Loucy (cell line): Measurements from ENCODE around the gene DCAF11.

Experiments used
- H2AFZ ChIP-seq: fragments of 200-600 bp; sonication (generic); 2 replicates; pipeline ENCODE4 v1.6.0; 2016; ENCODE audit warnings: antibody characterized with exemption, mild to moderate bottlenecking, low read length, moderate library complexity
- H3F3A ChIP-seq: fragments of 200-600 bp; 2 replicates; pipeline ENCODE4 v1.6.0; 2016; ENCODE audit warnings: antibody characterized with exemption, low read depth, mild to moderate bottlenecking
- H3K27me3 ChIP-seq: fragments of 200-600 bp; sonication (generic); 2 replicates; pipeline ENCODE4 v1.6.1; 2014; ENCODE audit warnings: low read length, mild to moderate bottlenecking; ENCODE audit not compliant: insufficient read depth, poor library complexity, severe bottlenecking
- H3K36me3 ChIP-seq: fragments of 200-600 bp; sonication (generic); 2 replicates; pipeline ENCODE4 v1.6.1; 2016; ENCODE audit warnings: low read length; ENCODE audit not compliant: insufficient read depth
- H3K4me1 ChIP-seq: fragments of 200-600 bp; sonication (generic); 2 replicates; pipeline ENCODE4 v1.5.1; 2014; ENCODE audit warnings: low read length, mild to moderate bottlenecking; ENCODE audit not compliant: insufficient read depth, poor library complexity, severe bottlenecking
- H3K4me2 ChIP-seq: fragments of 200-600 bp; sonication (generic); 2 replicates; pipeline ENCODE4 v1.6.0; 2014; ENCODE audit warnings: antibody characterized with exemption, low read length, low read depth, mild to moderate bottlenecking; ENCODE audit not compliant: poor library complexity, severe bottlenecking
- H3K4me3 ChIP-seq: fragments of 200-600 bp; sonication (generic); 2 replicates; pipeline ENCODE4 v1.5.1; 2014; ENCODE audit warnings: low read length, mild to moderate bottlenecking, mixed read lengths; ENCODE audit not compliant: poor library complexity, severe bottlenecking
- H3K79me2 ChIP-seq: fragments of 200-600 bp; sonication (generic); 2 replicates; pipeline ENCODE4 v1.6.1; 2014; ENCODE audit warnings: low read length; ENCODE audit not compliant: insufficient read depth
- H3K9ac ChIP-seq: fragments of 200-600 bp; sonication (generic); 2 replicates; pipeline ENCODE4 v1.6.0; 2014; ENCODE audit warnings: mild to moderate bottlenecking, low read depth, low read length, moderate library complexity; ENCODE audit not compliant: poor library complexity, severe bottlenecking
- H3K9me2 ChIP-seq: fragments of 200-600 bp; sonication (generic); replicated peaks from 2 replicates; pipeline ENCODE4 v1.6.1; 2016; ENCODE audit warnings: low read depth, low read length, mixed read lengths
- H3K9me3 ChIP-seq: fragments of 200-600 bp; sonication (generic); 2 replicates; pipeline ENCODE4 v1.6.1; 2014; ENCODE audit warnings: mild to moderate bottlenecking, antibody characterized with exemption, low read length, low read depth; ENCODE audit not compliant: insufficient read depth
- H4K20me1 ChIP-seq: fragments of 200-600 bp; sonication (generic); 2 replicates; pipeline ENCODE4 v1.6.0; 2014; ENCODE audit warnings: antibody characterized with exemption, low read length, mild to moderate bottlenecking; ENCODE audit not compliant: insufficient read depth, poor library complexity, severe bottlenecking
- CTCF ChIP-seq: fragments of 200-600 bp; sonication (generic); conservative IDR thresholded peaks from 2 replicates; pipeline ENCODE4 v1.5.1; 2014; ENCODE audit warnings: mild to moderate bottlenecking, antibody characterized with exemption, low read length
- EZH2phosphoT487 ChIP-seq: fragments of 200-600 bp; IDR thresholded peaks from 2 replicates; pipeline ENCODE4 v1.6.1; 2018; ENCODE audit warnings: antibody characterized with exemption, mild to moderate bottlenecking, moderate library complexity, borderline replicate concordance

The DCAF11 gene

GRCh38 chr14:24085215-24085614, 29.4 kb upstream of the DCAF11 start:
- H3K4me3 ChIP-seq: no peak overlapping the region
- H3K79me2 ChIP-seq: no peaks in the 10 kb centered on the region
- H3K36me3 ChIP-seq: no peaks in the 10 kb centered on the region
- no peak overlapping the region for H3K4me2 ChIP-seq
- no peaks in the 10 kb centered on the region for H3K27me3 ChIP-seq
- TF ChIP-seq EZH2phosphoT487: no peak
- no peak for TF ChIP-seq CTCF
- no peaks in the 10 kb centered on the region for H3K9me3 ChIP-seq
- H3K4me1 ChIP-seq: peaks cover 13% of the 10 kb centered on the region
- H2AFZ ChIP-seq: no peak overlapping the region
- H3K9me2 ChIP-seq: no peaks in the 10 kb centered on the region
- no peaks in the 10 kb centered on the region for H3F3A ChIP-seq
- H4K20me1 ChIP-seq: no peaks in the 10 kb centered on the region
- no peak overlapping the region for H3K9ac ChIP-seq

- no peak overlapping the region for H3K9ac ChIP-seq
- H3K4me3 ChIP-seq: no peak overlapping the region
- H3K9me2 ChIP-seq: no peaks in the 10 kb centered on the region
- H2AFZ ChIP-seq: no peak overlapping the region
- no peak overlapping the region for H3K4me2 ChIP-seq
- no peaks in the 10 kb centered on the region for H3F3A ChIP-seq
- no peaks in the 10 kb centered on the region for H4K20me1 ChIP-seq
- H3K9me3 ChIP-seq: no peaks in the 10 kb centered on the region
- H3K79me2 ChIP-seq: no peaks in the 10 kb centered on the region
- H3K4me1 ChIP-seq: peaks cover 6% of the 10 kb centered on the region
- no peak for TF ChIP-seq EZH2phosphoT487
- no peak for TF ChIP-seq CTCF
- H3K36me3 ChIP-seq: no peaks in the 10 kb centered on the region
- H3K27me3 ChIP-seq: no peaks in the 10 kb centered on the region
Observed at GRCh38 chr14:24086193-24086955, 28.2 kb upstream of the DCAF11 start.

GRCh38 chr14:24087004-24087403, 27.6 kb upstream of the DCAF11 start:
- Histone ChIP-seq H3K79me2 (no peaks in the 10 kb centered on the region), H2AFZ (no peak overlapping the region), H3K4me3 (no peak overlapping the region), H3K4me2 (no peak overlapping the region), H3K4me1 (peaks cover 6% of the 10 kb centered on the region), H3K27me3 (no peaks in the 10 kb centered on the region), H3K9ac (no peak overlapping the region), H3K9me3 (no peaks in the 10 kb centered on the region), H3F3A (no peaks in the 10 kb centered on the region), H4K20me1 (no peaks in the 10 kb centered on the region), H3K9me2 (no peaks in the 10 kb centered on the region), H3K36me3 (no peaks in the 10 kb centered on the region)
- no peak for TF ChIP-seq CTCF
- TF ChIP-seq EZH2phosphoT487: no peak
